CD14-positive monocyte (primary cell): ENCODE data around the gene SERPINB11. TPM values are rescaled to one million over a fixed set of nuclear protein-coding genes. Genes with fewer than 3 reads are reported as not detected.

ENCODE experiments used
- DNase-seq, 3 donors: peaks; one replicate each; pipeline ENCODE4 v3.0.0-alpha.2; 2011 to 2022
- H2AFZ ChIP-seq: 2 replicates; pipeline ENCODE4 v1.6.0; 2012; ENCODE audit warnings: mild to moderate bottlenecking, low read depth, low read length, inconsistent platforms; ENCODE audit not compliant: insufficient read depth, poor library complexity, severe bottlenecking
- H3K27ac ChIP-seq, 2 donors: 1 replicate in 1 of 2; 2 replicates in 1 of 2; pipeline ENCODE4 v1.5.1; 2012 to 2013; ENCODE audit warnings: low read length in 2 of 2, control low read depth in 1 of 2, inconsistent platforms in 1 of 2, low read depth in 1 of 2, mild to moderate bottlenecking in 1 of 2
- H3K27me3 ChIP-seq, 2 donors: one replicate each; pipeline versions ENCODE4 v1.6.0 to v1.6.1; 2011 to 2013; ENCODE audit warnings: low read length in 2 of 2; ENCODE audit not compliant: control insufficient read depth in 2 of 2, insufficient read depth in 2 of 2
- H3K36me3 ChIP-seq, 2 donors: replicated peaks in 1 of 2; 1 replicate in 1 of 2; 2 replicates in 1 of 2; pipeline versions ENCODE4 v1.5.1 to v1.6.1; 2012 to 2013; ENCODE audit warnings: low read length in 2 of 2, control low read depth in 1 of 2, inconsistent platforms in 1 of 2, mild to moderate bottlenecking in 1 of 2; ENCODE audit not compliant: insufficient read depth in 2 of 2, control insufficient read depth in 1 of 2
- H3K4me1 ChIP-seq, 2 donors: 1 replicate in 1 of 2; 2 replicates in 1 of 2; pipeline versions ENCODE4 v1.5.1 to v1.6.1; 2012 to 2013; ENCODE audit warnings: low read length in 2 of 2, control low read depth in 1 of 2, inconsistent platforms in 1 of 2, mild to moderate bottlenecking in 1 of 2, moderate library complexity in 1 of 2; ENCODE audit not compliant: insufficient read depth in 2 of 2, control insufficient read depth in 1 of 2
- H3K4me2 ChIP-seq: replicated peaks from 2 replicates; pipeline ENCODE3; 2012; ENCODE audit warnings: low read length, moderate library complexity, mild to moderate bottlenecking; ENCODE audit not compliant: poor library complexity, severe bottlenecking; ENCODE audit errors: extremely low read depth
- H3K4me3 ChIP-seq, 3 experiments: fragments of 200-600 bp in 1 of 3; sonication (generic) in 1 of 3; replicated peaks in 1 of 3; 1 replicate in 2 of 3; 2 replicates in 1 of 3; pipeline ENCODE4 v1.5.1; 2011 to 2013; ENCODE audit warnings: low read length in 3 of 3, mild to moderate bottlenecking in 3 of 3, control low read depth in 2 of 3, low read depth in 2 of 3, inconsistent platforms in 1 of 3, moderate library complexity in 1 of 3
- H3K79me2 ChIP-seq: 2 replicates; pipeline ENCODE4 v1.6.0; 2012; ENCODE audit warnings: mild to moderate bottlenecking, control low read depth, inconsistent platforms, low read length, moderate library complexity; ENCODE audit not compliant: insufficient read depth
- H3K9ac ChIP-seq: 2 replicates; pipeline ENCODE4 v1.6.0; 2017; ENCODE audit warnings: low read length, mild to moderate bottlenecking; ENCODE audit not compliant: insufficient read depth, poor library complexity, severe bottlenecking
- H3K9me3 ChIP-seq, 2 donors: replicated peaks in 1 of 2; 1 replicate in 1 of 2; 2 replicates in 1 of 2; pipeline versions ENCODE4 v1.5.1 to v1.6.1; 2012 to 2013; ENCODE audit warnings: low read length in 2 of 2, control low read depth in 1 of 2; ENCODE audit not compliant: control insufficient read depth in 1 of 2, insufficient read depth in 1 of 2
- H4K20me1 ChIP-seq: 2 replicates; pipeline ENCODE4 v1.6.0; 2012; ENCODE audit warnings: mild to moderate bottlenecking, low read length, control low read depth, moderate library complexity; ENCODE audit not compliant: insufficient read depth
- H3K27ac Mint-ChIP-seq, 7 donors: one replicate each; pipeline ENCODE4 v1.8.0; 2020; ENCODE audit warnings: mild to moderate bottlenecking in 7 of 7, mixed read lengths in 7 of 7, moderate library complexity in 6 of 7, inconsistent platforms in 2 of 7
- H3K27me3 Mint-ChIP-seq, 3 donors: one replicate each; pipeline ENCODE4 v1.8.0; 2021 to 2022; ENCODE audit warnings: low read depth in 3 of 3, mild to moderate bottlenecking in 3 of 3, mixed read lengths in 3 of 3, moderate library complexity in 3 of 3, inconsistent platforms in 1 of 3
- H3K36me3 Mint-ChIP-seq, 2 donors: one replicate each; pipeline ENCODE4 v1.8.0; 2020; ENCODE audit warnings: mixed read lengths in 2 of 2, inconsistent platforms in 1 of 2, mild to moderate bottlenecking in 1 of 2
- H3K4me1 Mint-ChIP-seq: one replicate; pipeline ENCODE4 v1.8.0; 2020; ENCODE audit warnings: mild to moderate bottlenecking, mixed read lengths
- H3K4me3 Mint-ChIP-seq, 2 donors: one replicate each; pipeline ENCODE4 v1.8.0; 2020; ENCODE audit warnings: mild to moderate bottlenecking in 2 of 2, mixed read lengths in 2 of 2, moderate library complexity in 1 of 2
- H3K9me3 Mint-ChIP-seq, 7 donors: one replicate each; pipeline ENCODE4 v1.8.0; 2020 to 2022; ENCODE audit warnings: mixed read lengths in 7 of 7, mild to moderate bottlenecking in 6 of 7, moderate library complexity in 6 of 7, inconsistent platforms in 2 of 7
- CTCF ChIP-seq: fragments of 200-600 bp; IDR thresholded peaks from one replicate; pipeline ENCODE4 v1.8.0; 2022; ENCODE audit warnings: antibody characterized with exemption, mild to moderate bottlenecking
- intact Hi-C, 2 donors: fragments of 100-400 bp; cut with micrococcal nuclease; formaldehyde crosslinking; loops; one replicate each; pipeline versions ENCODE4 v1.15.0 to v1.15.1; 2023
- polyA plus RNA-seq, 3 donors: library from polyadenylated mRNA; depleted of rRNA in 1 of 3; unstranded in 2 of 3; stranded (reverse) in 1 of 3; fragments of 300-500 nt in 2 of 3; fragments of >200 nt in 1 of 3; fragmentation: Illumina TruSeq in 2 of 3; gene quantifications; 1 replicate in 2 of 3; 2 replicates in 1 of 3; pipeline ENCODE4 v1.2.3, GENCODE V29; 2012 to 2021

The SERPINB11 gene
- polyA plus RNA-seq, 3 donors: not detected

DNA sequence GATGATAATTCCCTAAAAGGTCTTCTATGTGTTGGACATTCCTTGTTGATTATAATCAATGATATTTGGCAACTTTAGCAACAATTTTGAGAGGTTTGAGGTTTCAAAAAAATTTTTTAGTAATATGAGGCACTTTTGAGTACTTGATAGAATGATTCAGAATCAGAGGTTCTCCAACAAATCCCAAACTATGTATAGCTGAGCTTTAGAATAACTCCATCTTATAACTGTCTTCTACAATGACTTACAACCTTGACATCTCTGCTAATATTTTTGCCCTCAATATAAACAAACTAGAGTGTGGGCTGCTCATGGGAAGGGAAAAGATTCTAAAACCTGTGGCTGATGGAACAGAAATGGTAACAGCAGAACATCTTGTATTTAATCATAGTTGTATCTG lies 50.9 kb downstream of the SERPINB11 start:
- H3K36me3 Mint-ChIP-seq: no peaks in the 10 kb centered on the region
- peaks cover 0 to 8% (median 2%) of the 10 kb centered on the region in 7 donors for H3K9me3 Mint-ChIP-seq
- Histone ChIP-seq H3K27ac (no peak overlapping the region), H3K4me2 (no peak overlapping the region), H3K4me3 (no peak overlapping the region), H3K36me3 (no peaks in the 10 kb centered on the region), H3K4me1 (no peaks in the 10 kb centered on the region), H3K79me2 (no peaks in the 10 kb centered on the region), H3K27me3 (peaks cover 0 to 2% of the 10 kb centered on the region in 2 donors), H3K9ac (no peak overlapping the region), H4K20me1 (no peaks in the 10 kb centered on the region), H2AFZ (no peak overlapping the region), H3K9me3 (no peaks in the 10 kb centered on the region)
- no peak overlapping the region for H3K27ac Mint-ChIP-seq
- TF ChIP-seq CTCF: no peak
- intact Hi-C loops: no loop called here
- H3K4me1 Mint-ChIP-seq: no peaks in the 10 kb centered on the region
- H3K27me3 Mint-ChIP-seq: peaks cover 1 to 9% (median 7%) of the 10 kb centered on the region in 3 donors
- no peak overlapping the region for H3K4me3 Mint-ChIP-seq
- no peak for DNase-seq

GRCh38 chr18:63757541-63757940 lies 54.8 kb downstream of the SERPINB11 start:
- no peak overlapping the region for H3K27ac ChIP-seq
- no peak overlapping the region for H3K4me2 ChIP-seq
- Mint-ChIP-seq H3K36me3 (no peaks in the 10 kb centered on the region), H3K4me1 (no peaks in the 10 kb centered on the region), H3K27ac (no peak overlapping the region), H3K9me3 (peaks cover 16 to 32% (median 22%) of the 10 kb centered on the region in 7 donors), H3K4me3 (no peak overlapping the region), H3K27me3 (peaks cover 1 to 5% (median 2%) of the 10 kb centered on the region in 3 donors)
- H3K79me2 ChIP-seq: no peaks in the 10 kb centered on the region
- no peaks in the 10 kb centered on the region for H3K36me3 ChIP-seq
- H3K9me3 ChIP-seq: peaks cover 17 to 21% of the 10 kb centered on the region in 2 donors
- H3K27me3 ChIP-seq: peaks cover 0 to 2% of the 10 kb centered on the region in 2 donors
- H3K4me3 ChIP-seq: no peak overlapping the region
- no peak for DNase-seq
- no peak overlapping the region for H3K9ac ChIP-seq
- H2AFZ ChIP-seq: no peak overlapping the region
- intact Hi-C loops: no loop called here
- no peaks in the 10 kb centered on the region for H4K20me1 ChIP-seq
- no peak for TF ChIP-seq CTCF
- H3K4me1 ChIP-seq: no peaks in the 10 kb centered on the region
